Endothelial cell of umbilical vein (primary cell): ENCODE data around the gene IGFBP4. TPM values are rescaled to one million over a fixed set of nuclear protein-coding genes. Genes with fewer than 3 reads are reported as not detected.

ENCODE experiments used
- BruUV-seq: library from RNA; stranded (reverse); fragments of 400-500 nt; replicated peaks from 2 replicates; lab custom pipeline; 2021; lab: Mats Ljungman, UMichigan
- CTCF ChIA-PET: fragments of 300-600, 350-600 bp; sonication (Branson Sonifier 250); formaldehyde crosslinking; loops from one replicate; lab custom pipeline; 2021; ENCODE audit warnings: antibody characterized with exemption, inconsistent platforms; lab: Charles Lee
- POLR2A ChIA-PET: fragments of 300-600, 350-600 bp; sonication (Branson Sonifier 250); formaldehyde crosslinking; loops from one replicate; lab custom pipeline; 2021; ENCODE audit warnings: antibody characterized with exemption, inconsistent platforms; lab: Charles Lee
- DNase-seq: peaks from one replicate; pipeline ENCODE4 v3.0.0-alpha.2; 2011; ENCODE audit warnings: low read depth, low spot score
- FAIRE-seq: peaks from 2 replicates; lab custom pipeline; 2011; peaks lifted over from hg19 to GRCh38; lab: Jason Lieb, UNC
- H2AFZ ChIP-seq: 2 replicates; pipeline ENCODE4 v1.6.0; 2012; ENCODE audit warnings: low read depth, low read length, control low read depth, inconsistent platforms
- H3K27ac ChIP-seq: 2 replicates; pipeline ENCODE4 v1.5.1; 2011; ENCODE audit warnings: low read depth, mild to moderate bottlenecking, control low read depth, low read length, moderate library complexity; ENCODE audit not compliant: insufficient read depth
- H3K27me3 ChIP-seq, 2 experiments: 2 replicates each; pipeline versions ENCODE4 v1.6.0 to v1.6.1; 2011; ENCODE audit warnings: low read length in 2 of 2, mixed read lengths in 1 of 2; ENCODE audit not compliant: control insufficient read depth in 2 of 2, insufficient read depth in 2 of 2
- H3K36me3 ChIP-seq, 2 experiments: 2 replicates in 1 of 2; 3 replicates in 1 of 2; pipeline ENCODE4 v1.5.1; 2011; ENCODE audit warnings: low read length in 2 of 2, mild to moderate bottlenecking in 1 of 2, moderate library complexity in 1 of 2; ENCODE audit not compliant: control insufficient read depth in 2 of 2, insufficient read depth in 2 of 2; ENCODE audit errors: extremely low read depth in 1 of 2
- H3K4me1 ChIP-seq: 3 replicates; pipeline ENCODE4 v1.5.1; 2011; ENCODE audit warnings: mild to moderate bottlenecking, low read length; ENCODE audit not compliant: control insufficient read depth, insufficient read depth; ENCODE audit errors: extremely low read depth
- H3K4me2 ChIP-seq: 2 replicates; pipeline ENCODE4 v1.6.1; 2011; ENCODE audit warnings: low read length, control low read depth, mixed read lengths; ENCODE audit not compliant: insufficient read depth
- H3K4me3 ChIP-seq, 3 experiments: fragments of 200-600 bp in 1 of 3; sonication (generic), shearing (Covaris generic) in 1 of 3; replicated peaks in 1 of 3; 2 replicates each; pipeline ENCODE4 v1.5.1; 2011 to 2016; ENCODE audit warnings: control low read depth in 3 of 3, low read length in 3 of 3, mild to moderate bottlenecking in 2 of 3, inconsistent platforms in 1 of 3, low read depth in 1 of 3, moderate library complexity in 1 of 3; ENCODE audit not compliant: insufficient read depth in 1 of 3
- H3K79me2 ChIP-seq: 2 replicates; pipeline ENCODE4 v1.6.0; 2012; ENCODE audit warnings: low read length, inconsistent platforms; ENCODE audit not compliant: control insufficient read depth, insufficient read depth
- H3K9ac ChIP-seq: replicated peaks from 2 replicates; pipeline ENCODE3; 2011; ENCODE audit warnings: low read length, control low read depth; ENCODE audit not compliant: insufficient read depth; ENCODE audit errors: extremely low read depth
- H3K9me1 ChIP-seq: replicated peaks from 3 replicates; pipeline ENCODE4 v1.6.0; 2011; ENCODE audit warnings: mild to moderate bottlenecking, low read length; ENCODE audit not compliant: control insufficient read depth, insufficient read depth; ENCODE audit errors: extremely low read depth
- H3K9me3 ChIP-seq: replicated peaks from 2 replicates; pipeline ENCODE4 v1.5.1; 2012; ENCODE audit warnings: low read length, inconsistent platforms; ENCODE audit not compliant: control insufficient read depth, insufficient read depth
- H4K20me1 ChIP-seq: replicated peaks from 2 replicates; pipeline ENCODE3; 2011; ENCODE audit warnings: mild to moderate bottlenecking, low read length; ENCODE audit not compliant: control insufficient read depth, insufficient read depth; ENCODE audit errors: extremely low read depth
- EZH2 ChIP-seq: IDR thresholded peaks from 2 replicates; pipeline ENCODE4 v1.6.1; 2012; ENCODE audit warnings: borderline replicate concordance, low read depth, mild to moderate bottlenecking, moderate library complexity, low read length, inconsistent platforms; ENCODE audit not compliant: severe bottlenecking
- FOS ChIP-seq: IDR thresholded peaks from 2 replicates; pipeline ENCODE4 v1.6.1; 2011; ENCODE audit warnings: mild to moderate bottlenecking, low read length, moderate library complexity, borderline replicate concordance; ENCODE audit not compliant: insufficient read depth
- GATA2 ChIP-seq: IDR thresholded peaks from 2 replicates; pipeline ENCODE4 v1.7.0; 2011; ENCODE audit warnings: low read depth, mild to moderate bottlenecking, moderate library complexity, mixed read lengths, low read length; ENCODE audit not compliant: insufficient read length, insufficient read depth
- JUN ChIP-seq: IDR thresholded peaks from 2 replicates; pipeline ENCODE4 v1.6.1; 2011; ENCODE audit warnings: borderline replicate concordance, low read depth; ENCODE audit not compliant: insufficient read length, insufficient read depth
- MYC ChIP-seq: IDR thresholded peaks from one replicate; pipeline ENCODE4 v1.6.1; 2011; ENCODE audit warnings: mild to moderate bottlenecking, low read depth, low read length
- POLR2A ChIP-seq: IDR thresholded peaks from 2 replicates; pipeline ENCODE4 v1.6.1; 2012; ENCODE audit warnings: low read depth, mild to moderate bottlenecking, control low read depth, low read length
- POLR2AphosphoS5 ChIP-seq: IDR thresholded peaks from 2 replicates; pipeline ENCODE4 v1.6.1; 2012; ENCODE audit warnings: low read depth, mild to moderate bottlenecking, control low read depth, low read length, moderate library complexity; ENCODE audit not compliant: insufficient read depth
- dilution Hi-C: fragments of 300-500 bp; cut with MboI; formaldehyde crosslinking; loops from one replicate; pipeline ENCODE4 v1.15.0; 2019; ENCODE audit warnings: low sequenced_read_pairs; ENCODE audit not compliant: extremely low pct_ligation_motif_present
- intact Hi-C: fragments of 100-400 bp; cut with micrococcal nuclease; formaldehyde crosslinking; loops from one replicate; pipeline ENCODE4 v1.10.0; 2022
- polyA plus RNA-seq, 4 experiments: library from polyadenylated mRNA; depleted of rRNA in 3 of 4; stranded (reverse) in 3 of 4; unstranded in 1 of 4; fragments of >200 nt; gene quantifications; 2 replicates each; pipeline versions ENCODE4 v1.2.1 to v1.2.3, GENCODE V29; 2011 to 2012; ENCODE audit warnings: missing spikeins in 1 of 4
- total RNA-seq: library from RNA; stranded (reverse); gene quantifications from 2 replicates; pipeline ENCODE4 v1.2.3, GENCODE V29; 2021
- TF ChIP-seq, protein P1 (sequence below): IDR thresholded peaks from 2 replicates; pipeline ENCODE4 v1.6.1; 2011; ENCODE audit not compliant: insufficient read depth, insufficient read length
- TF ChIP-seq, protein P2 (sequence below), 2 donors: IDR thresholded peaks; 1 replicate in 1 of 2; 2 replicates in 1 of 2; pipeline ENCODE4 v1.5.1; 2011; ENCODE audit warnings: low read length in 2 of 2, mild to moderate bottlenecking in 2 of 2, moderate library complexity in 2 of 2, control low read depth in 1 of 2, inconsistent platforms in 1 of 2, low read depth in 1 of 2; ENCODE audit not compliant: insufficient read depth in 1 of 2; ENCODE audit errors: extremely low read depth in 1 of 2

The IGFBP4 gene
- total and polyA plus RNA-seq, 2 donors (not counting 3 experiments of a cell fraction or from before 2014, with no cell fraction given), result 377 to 618 TPM

DNA sequence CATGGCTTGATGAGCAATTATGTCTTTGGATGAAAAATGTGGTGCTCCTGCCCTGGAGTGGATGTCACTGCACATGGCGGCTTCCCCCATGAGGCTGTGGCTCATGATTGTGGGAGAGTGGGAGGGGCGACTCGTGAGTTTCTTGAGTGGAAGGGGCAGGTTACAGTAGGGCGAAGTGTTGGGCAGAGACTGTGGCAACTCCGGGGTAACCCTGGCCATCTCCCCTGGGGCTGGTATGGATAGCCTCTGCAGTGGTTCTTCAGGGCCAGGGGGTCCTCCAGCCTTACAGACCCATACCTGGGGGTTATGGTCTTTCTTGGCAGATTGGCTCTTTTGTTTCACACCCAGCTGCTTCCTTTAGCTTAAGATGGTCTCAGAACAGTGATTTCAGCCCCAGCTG is 59.5 kb downstream of the IGFBP4 start:
- ChIA-PET CTCF (interaction anchor here (1.0 to 1.9 kb wide), 5 partner anchors 8 to 30 kb away, joined by 3 to 8 read pairs (median 3); no protein-coding TSS in a partner anchor), POLR2A (no interaction called here)
- dilution Hi-C loops, result no loop called here
- intact Hi-C loops, result no loop called here
- Histone ChIP-seq H3K9me1 (no peaks in the 10 kb centered on the region), H3K27me3 (peaks cover 0 to 10% of the 10 kb centered on the region in 2 experiments), H3K79me2 (no peaks in the 10 kb centered on the region), H3K36me3 (no peaks in the 10 kb centered on the region), H4K20me1 (no peaks in the 10 kb centered on the region), H3K4me3 (no peak overlapping the region), H2AFZ (no peak overlapping the region), H3K9me3 (no peaks in the 10 kb centered on the region), H3K4me2 (no peak overlapping the region), H3K4me1 (peaks cover 7% of the 10 kb centered on the region), H3K27ac (no peak overlapping the region), H3K9ac (no peak overlapping the region)
- BruUV-seq, result no TSS peak
- FAIRE-seq (no peak), DNase-seq (no peak)
- TF ChIP-seq, protein P1, sequence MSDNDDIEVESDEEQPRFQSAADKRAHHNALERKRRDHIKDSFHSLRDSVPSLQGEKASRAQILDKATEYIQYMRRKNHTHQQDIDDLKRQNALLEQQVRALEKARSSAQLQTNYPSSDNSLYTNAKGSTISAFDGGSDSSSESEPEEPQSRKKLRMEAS, result no peak
- TF ChIP-seq JUN (no peak), EZH2 (no peak), MYC (no peak), POLR2AphosphoS5 (no peak), FOS (no peak), GATA2 (no peak), POLR2A (no peak)
- TF ChIP-seq, protein P2, sequence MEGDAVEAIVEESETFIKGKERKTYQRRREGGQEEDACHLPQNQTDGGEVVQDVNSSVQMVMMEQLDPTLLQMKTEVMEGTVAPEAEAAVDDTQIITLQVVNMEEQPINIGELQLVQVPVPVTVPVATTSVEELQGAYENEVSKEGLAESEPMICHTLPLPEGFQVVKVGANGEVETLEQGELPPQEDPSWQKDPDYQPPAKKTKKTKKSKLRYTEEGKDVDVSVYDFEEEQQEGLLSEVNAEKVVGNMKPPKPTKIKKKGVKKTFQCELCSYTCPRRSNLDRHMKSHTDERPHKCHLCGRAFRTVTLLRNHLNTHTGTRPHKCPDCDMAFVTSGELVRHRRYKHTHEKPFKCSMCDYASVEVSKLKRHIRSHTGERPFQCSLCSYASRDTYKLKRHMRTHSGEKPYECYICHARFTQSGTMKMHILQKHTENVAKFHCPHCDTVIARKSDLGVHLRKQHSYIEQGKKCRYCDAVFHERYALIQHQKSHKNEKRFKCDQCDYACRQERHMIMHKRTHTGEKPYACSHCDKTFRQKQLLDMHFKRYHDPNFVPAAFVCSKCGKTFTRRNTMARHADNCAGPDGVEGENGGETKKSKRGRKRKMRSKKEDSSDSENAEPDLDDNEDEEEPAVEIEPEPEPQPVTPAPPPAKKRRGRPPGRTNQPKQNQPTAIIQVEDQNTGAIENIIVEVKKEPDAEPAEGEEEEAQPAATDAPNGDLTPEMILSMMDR (IDR thresholded peaks at IDR 0.05; ENCODE audit: extremely low read depth in 1 of 2, insufficient read depth in 1 of 2, low read depth in 1 of 2, low read length in 2 of 2), result no peak
